Mucosa of descending colon (tissue), 3 donors: ENCODE measurements around the gene ARHGEF3. TPM values are rescaled to one million over a fixed set of nuclear protein-coding genes. Genes with fewer than 3 reads are reported as not detected.

Experiments
- ATAC-seq: fragments of 200-7000 bp; cut with Tn5 transposase; one replicate; pipeline ENCODE4 v1.9.1; 2020; ENCODE audit warnings: mild to moderate bottlenecking, moderate library complexity
- DNase-seq, 3 donors: peaks; one replicate each; pipeline ENCODE4 v3.0.0-alpha.2; 2020
- H3K36me3 ChIP-seq: fragments of 200-600 bp; one replicate; pipeline ENCODE4 v1.8.0; 2021; ENCODE audit warnings: low read depth, mild to moderate bottlenecking
- H3K4me1 ChIP-seq: fragments of 200-600 bp; one replicate; pipeline ENCODE4 v1.8.0; 2021; ENCODE audit warnings: low read depth, mild to moderate bottlenecking
- H3K4me3 ChIP-seq: fragments of 200-600 bp; one replicate; pipeline ENCODE4 v1.8.0; 2021; ENCODE audit warnings: mild to moderate bottlenecking
- H3K9me3 ChIP-seq: fragments of 200-600 bp; one replicate; pipeline ENCODE4 v1.8.0; 2021; ENCODE audit warnings: mild to moderate bottlenecking
- intact Hi-C, 2 donors: fragments of 100-400 bp; cut with DNase I in 1 of 2; cut with micrococcal nuclease in 1 of 2; formaldehyde crosslinking; loops; one replicate each; pipeline versions ENCODE4 v1.11.0 to v1.11.1; 2022; cut with DNase I, micrococcal nuclease
- total RNA-seq, 3 donors: library from RNA; stranded (reverse); fragmentation: NEBNext Ultra II Directional in 2 of 3; extraction: Animal tissue kit (Norgen Biotek cat#: 25700) in 2 of 3; gene quantifications; one replicate each; pipeline versions ENCODE4 v1.2.1 to v1.2.4, GENCODE V29; 2021 to 2023
- TF ChIP-seq, protein P1 (sequence below): fragments of 200-600 bp; IDR thresholded peaks from one replicate; pipeline ENCODE4 v1.8.0; 2022; ENCODE audit warnings: antibody characterized with exemption, mild to moderate bottlenecking
- donor health status: DM: no; HTN: no; CAD: no; lungs with moderate emphysema.
- donor health status: DM: no; HTN: no; CAD: no.
- donor health status: DM: no; HTN: yes; CAD: no.

ARHGEF3 gene
- total RNA-seq, 3 donors from 2014 or later = 10.1 to 34.5 (median 15.5) TPM

DNA sequence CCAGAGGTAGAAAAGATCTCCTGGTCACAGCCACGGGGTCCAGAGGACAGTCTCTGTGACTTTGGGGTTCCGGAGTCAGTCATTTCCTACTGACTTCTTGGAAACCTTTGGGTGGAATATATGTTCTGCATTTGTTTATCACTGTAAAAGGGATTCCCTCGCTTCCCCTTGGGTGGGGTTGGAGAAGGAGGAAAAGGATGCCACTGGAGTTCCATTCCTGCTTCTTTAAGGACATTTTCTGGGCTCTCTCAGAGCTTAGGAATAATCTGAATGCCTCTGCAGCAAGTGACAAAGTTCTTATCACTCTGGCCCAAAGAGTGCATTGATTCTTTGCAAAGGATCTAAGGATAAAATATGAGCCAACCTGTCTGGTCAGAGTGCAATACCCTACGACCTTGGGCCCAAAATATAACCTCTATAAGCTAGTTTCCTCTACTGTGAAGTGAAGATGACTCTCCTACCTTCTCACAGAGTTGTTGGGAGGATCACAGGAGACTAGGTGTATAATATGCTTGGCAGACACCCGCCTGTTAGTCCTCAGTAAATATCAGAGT is 17.2 kb downstream of the ARHGEF3 start:
- DNase-seq (no peak), ATAC-seq (no peak)
- no peak overlapping the region for H3K4me3 ChIP-seq
- intact Hi-C loops = no loop called here
- TF ChIP-seq, protein P1, sequence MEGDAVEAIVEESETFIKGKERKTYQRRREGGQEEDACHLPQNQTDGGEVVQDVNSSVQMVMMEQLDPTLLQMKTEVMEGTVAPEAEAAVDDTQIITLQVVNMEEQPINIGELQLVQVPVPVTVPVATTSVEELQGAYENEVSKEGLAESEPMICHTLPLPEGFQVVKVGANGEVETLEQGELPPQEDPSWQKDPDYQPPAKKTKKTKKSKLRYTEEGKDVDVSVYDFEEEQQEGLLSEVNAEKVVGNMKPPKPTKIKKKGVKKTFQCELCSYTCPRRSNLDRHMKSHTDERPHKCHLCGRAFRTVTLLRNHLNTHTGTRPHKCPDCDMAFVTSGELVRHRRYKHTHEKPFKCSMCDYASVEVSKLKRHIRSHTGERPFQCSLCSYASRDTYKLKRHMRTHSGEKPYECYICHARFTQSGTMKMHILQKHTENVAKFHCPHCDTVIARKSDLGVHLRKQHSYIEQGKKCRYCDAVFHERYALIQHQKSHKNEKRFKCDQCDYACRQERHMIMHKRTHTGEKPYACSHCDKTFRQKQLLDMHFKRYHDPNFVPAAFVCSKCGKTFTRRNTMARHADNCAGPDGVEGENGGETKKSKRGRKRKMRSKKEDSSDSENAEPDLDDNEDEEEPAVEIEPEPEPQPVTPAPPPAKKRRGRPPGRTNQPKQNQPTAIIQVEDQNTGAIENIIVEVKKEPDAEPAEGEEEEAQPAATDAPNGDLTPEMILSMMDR = no peak
- H3K9me3 ChIP-seq = no peaks in the 10 kb centered on the region
- no peaks in the 10 kb centered on the region for H3K36me3 ChIP-seq
- H3K4me1 ChIP-seq = peaks cover 25% of the 10 kb centered on the region

DNA sequence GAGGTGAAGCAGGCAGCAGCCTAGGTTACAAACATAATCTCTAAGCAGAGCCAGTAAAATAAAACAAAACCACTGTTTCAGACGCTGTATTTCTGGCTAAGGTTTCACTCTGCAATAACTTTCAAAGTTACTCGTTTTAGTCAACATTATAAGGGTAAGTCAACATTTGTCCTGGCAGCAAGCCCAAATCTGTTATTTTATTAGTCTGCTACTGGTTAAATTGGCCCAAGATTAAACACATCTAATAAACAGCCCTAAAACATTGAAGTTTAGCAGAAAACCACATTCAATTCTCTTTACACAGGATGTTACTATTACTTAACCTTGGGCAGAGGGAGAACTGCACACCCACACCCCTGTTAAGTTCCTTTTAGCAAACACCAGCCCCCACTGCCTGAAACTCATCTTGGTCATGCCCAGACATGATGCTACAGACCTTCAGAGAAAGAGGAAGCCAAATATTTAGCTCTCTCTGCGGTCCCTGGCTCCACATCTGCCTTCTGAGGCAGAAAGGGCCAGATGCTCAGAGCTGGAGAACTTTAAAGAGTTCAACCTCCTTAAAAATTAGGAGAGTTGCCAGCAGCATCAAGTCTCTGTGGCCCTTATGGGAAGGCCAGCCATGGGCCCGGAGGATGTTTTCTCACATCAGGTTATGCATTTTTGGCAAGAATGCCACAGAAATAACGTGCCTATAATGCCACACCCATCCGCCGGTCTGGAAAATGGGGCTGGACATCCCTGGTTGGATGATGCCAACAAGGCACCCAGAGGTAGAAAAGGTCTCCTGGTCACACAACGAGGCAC is 17.9 kb downstream of the ARHGEF3 start:
- H3K4me1 ChIP-seq = peaks cover 25% of the 10 kb centered on the region
- peak in 1 of 3 donors; percentile 79 for DNase-seq
- TF ChIP-seq, protein P1 = no peak
- ATAC-seq = peak; percentile 78
- H3K4me3 ChIP-seq = no peak overlapping the region
- H3K36me3 ChIP-seq = no peaks in the 10 kb centered on the region
- no peaks in the 10 kb centered on the region for H3K9me3 ChIP-seq
- intact Hi-C loops = no loop called here

DNA sequence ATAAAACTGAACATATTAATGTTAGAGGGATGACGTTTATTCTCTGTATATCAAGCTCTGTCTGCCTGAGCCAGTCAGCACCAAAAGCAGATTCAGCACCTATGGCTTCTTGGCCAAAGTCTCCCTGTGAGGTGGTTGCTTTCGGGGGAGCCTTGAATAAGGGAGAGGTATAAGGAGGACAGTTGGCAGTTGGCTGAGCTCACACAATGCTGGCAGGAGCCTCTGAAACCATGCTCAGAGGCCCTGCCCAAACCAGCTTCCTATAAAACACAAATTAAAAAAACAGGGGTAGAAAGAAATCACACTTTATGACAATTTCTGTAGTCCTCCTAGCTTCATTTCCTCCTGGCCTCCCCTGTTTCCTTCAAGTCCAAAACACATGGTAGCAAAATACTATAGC is 18.8 kb downstream of the ARHGEF3 start:
- no peaks in the 10 kb centered on the region for H3K9me3 ChIP-seq
- H3K4me3 ChIP-seq = no peak overlapping the region
- H3K4me1 ChIP-seq = peaks cover 25% of the 10 kb centered on the region
- peak; percentile 31 for ATAC-seq
- H3K36me3 ChIP-seq = no peaks in the 10 kb centered on the region
- TF ChIP-seq, protein P1 = no peak
- intact Hi-C loops = no loop called here
- DNase-seq = no peak

DNA sequence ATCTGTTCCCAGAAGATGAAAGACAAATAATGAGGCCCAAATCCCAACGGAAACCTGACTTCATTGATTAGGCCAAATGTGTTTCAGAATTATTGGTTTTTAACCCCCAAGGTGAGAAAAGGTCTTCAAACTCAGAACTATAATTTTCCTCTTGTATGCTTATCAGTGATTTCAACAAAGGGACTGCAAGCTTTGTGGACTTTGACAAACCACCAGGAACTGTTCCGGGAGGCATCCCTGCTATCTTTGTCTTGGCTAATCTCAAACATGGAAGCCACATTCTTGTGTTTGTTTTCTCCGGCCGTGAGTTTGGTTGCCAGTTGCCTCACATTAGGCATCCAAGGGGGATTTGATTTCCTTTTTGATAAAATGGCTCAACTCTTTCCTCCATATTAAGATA is 19.5 kb downstream of the ARHGEF3 start:
- Histone ChIP-seq H3K4me3 (no peak overlapping the region), H3K9me3 (no peaks in the 10 kb centered on the region), H3K36me3 (no peaks in the 10 kb centered on the region), H3K4me1 (peaks cover 25% of the 10 kb centered on the region)
- TF ChIP-seq, protein P1 = no peak
- peak; percentile 47 for ATAC-seq
- intact Hi-C loops = no loop called here
- DNase-seq = no peak

DNA sequence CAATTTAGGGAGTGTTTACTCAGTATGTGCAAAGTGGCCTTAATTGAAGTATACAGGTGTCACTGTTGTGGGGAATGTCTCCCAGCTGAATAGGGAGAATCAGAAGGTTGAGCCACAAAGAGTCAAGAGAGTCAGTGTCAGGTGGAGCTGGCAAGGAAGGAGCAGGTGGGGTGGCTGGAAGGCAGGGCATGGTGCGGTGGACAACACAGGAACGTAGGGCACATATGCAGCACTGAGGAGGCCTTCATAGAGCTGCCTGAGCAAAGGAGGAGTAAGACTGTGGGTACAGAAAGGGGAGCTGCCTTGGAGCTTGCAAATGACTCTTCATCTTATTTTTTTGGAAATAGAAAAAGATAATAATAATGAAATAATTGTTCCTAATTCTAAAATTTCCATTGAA is 20.0 kb downstream of the ARHGEF3 start:
- ATAC-seq = peak; percentile 25
- intact Hi-C loops = no loop called here
- H3K4me1 ChIP-seq = peaks cover 25% of the 10 kb centered on the region

More for the DNA sequence above, 20.0 kb downstream of the ARHGEF3 start:
- no peaks in the 10 kb centered on the region for H3K9me3 ChIP-seq
- TF ChIP-seq, protein P1 = no peak
- H3K36me3 ChIP-seq = no peaks in the 10 kb centered on the region
- no peak for DNase-seq
- no peak overlapping the region for H3K4me3 ChIP-seq
